ENCODE measurements around the gene PSMD6. TPM values are rescaled to one million over a fixed set of nuclear protein-coding genes. Genes with fewer than 3 reads are reported as not detected.

Gene PSMD6
- polyA plus RNA-seq, 1 donor: 71.5 TPM

DNA sequence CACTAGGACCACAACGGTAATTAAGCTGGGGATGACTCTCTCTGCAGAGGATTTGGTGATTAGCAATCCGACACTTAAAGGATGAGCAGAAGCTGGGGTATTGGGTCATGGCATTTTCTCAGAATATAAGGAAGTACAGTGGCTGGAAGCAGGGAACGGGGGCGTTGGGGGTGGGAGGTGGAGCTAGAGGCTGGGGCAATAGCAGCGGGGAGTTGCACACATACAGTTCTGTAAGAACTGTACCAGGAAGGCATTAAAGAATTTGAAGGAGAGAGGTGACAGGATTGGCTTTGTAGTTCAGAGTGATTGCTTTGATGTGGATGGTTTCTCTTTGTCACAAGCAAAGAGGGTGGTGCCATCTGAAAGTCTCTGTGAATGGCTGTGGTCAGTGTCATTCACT, 28.2 kb downstream of the PSMD6 start:
- no peak for DNase-seq
- Histone ChIP-seq H3K27me3 (ENCODE audit: control insufficient read depth, insufficient read depth, low read length) (no peaks in the 10 kb centered on the region), H3K36me3 (ENCODE audit: control insufficient read depth, insufficient read depth, low read length) (peaks cover 80% of the 10 kb centered on the region), H3K27ac (ENCODE audit: low read length) (no peak overlapping the region), H3K9me3 (ENCODE audit: control insufficient read depth, low read depth, low read length) (no peaks in the 10 kb centered on the region), H3K4me3 (ENCODE audit: low read length) (no peak overlapping the region), H3K4me1 (ENCODE audit: control insufficient read depth, insufficient read depth, low read length) (peaks cover 8% of the 10 kb centered on the region)
- WGBS (ENCODE audit: insufficient coverage, low lambda C conversion rate): no CpG with 5 or more reads among the region's 5 CpGs

DNA sequence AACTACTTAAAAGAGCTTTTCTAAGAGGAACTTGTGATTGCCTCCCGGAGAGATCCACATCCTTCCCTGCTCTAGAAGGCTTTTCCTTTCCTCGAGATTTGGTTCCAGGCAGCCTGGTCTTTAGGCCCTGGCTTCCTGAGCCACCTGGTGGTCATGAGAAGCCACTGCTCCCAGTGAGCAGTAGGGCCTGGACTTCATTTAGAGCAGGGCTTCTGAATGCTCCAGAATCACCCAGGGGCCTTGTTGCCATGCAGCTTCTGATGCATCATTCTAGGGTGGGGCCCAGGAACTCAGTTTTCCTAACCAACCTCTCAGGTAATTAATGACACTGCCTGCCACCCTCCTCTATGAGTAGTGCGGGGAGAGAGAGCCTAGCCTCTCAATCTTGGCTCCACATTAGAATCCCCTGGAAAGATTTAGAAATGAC, 29.6 kb downstream of the PSMD6 start:
- no peak overlapping the region for H3K27ac ChIP-seq (ENCODE audit: low read length)
- 0% methylated on average over 1 of the region's 3 CpGs for WGBS (ENCODE audit: insufficient coverage, low lambda C conversion rate)
- peak; percentile 61 to 64 for DNase-seq
- no peak overlapping the region for H3K4me3 ChIP-seq (ENCODE audit: low read length)
- H3K9me3 ChIP-seq (ENCODE audit: control insufficient read depth, low read depth, low read length): no peaks in the 10 kb centered on the region
- peaks cover 9% of the 10 kb centered on the region for H3K4me1 ChIP-seq (ENCODE audit: control insufficient read depth, insufficient read depth, low read length)
- H3K27me3 ChIP-seq (ENCODE audit: control insufficient read depth, insufficient read depth, low read length): no peaks in the 10 kb centered on the region
- H3K36me3 ChIP-seq (ENCODE audit: control insufficient read depth, insufficient read depth, low read length): peaks cover 81% of the 10 kb centered on the region

DNA sequence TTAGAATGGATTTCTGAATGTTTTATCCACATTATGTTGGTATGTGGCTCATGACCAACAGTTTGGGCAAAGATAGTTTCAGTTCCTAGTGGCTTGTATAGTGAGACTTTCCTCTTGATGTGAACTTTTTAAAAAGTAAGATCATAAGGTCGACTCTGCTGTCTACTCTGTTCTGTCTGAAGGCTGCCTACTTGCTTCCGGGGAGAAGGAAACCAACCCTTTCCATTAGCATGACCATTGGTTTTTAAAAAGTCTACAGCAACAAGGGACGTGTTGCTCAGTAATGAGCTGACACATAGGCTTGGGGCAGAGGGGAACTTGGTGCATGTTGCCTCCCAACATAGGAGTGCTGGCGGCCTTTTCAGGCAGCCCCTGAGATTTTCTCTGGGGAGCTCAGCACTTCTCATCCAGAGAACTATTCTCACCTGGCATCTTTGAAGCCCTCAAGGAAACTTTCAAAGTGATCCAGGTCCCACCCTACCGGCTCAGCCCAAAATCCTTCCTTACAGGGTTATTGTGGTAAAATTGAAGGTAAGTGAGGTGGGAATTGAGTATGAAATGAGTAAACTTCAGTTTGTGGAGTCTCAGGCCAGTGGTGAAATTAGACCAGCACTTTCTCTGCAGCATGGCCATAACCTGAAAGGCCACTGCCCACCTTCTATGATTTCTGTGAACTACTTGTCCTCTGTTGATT, 30.6 kb downstream of the PSMD6 start:
- DNase-seq: no peak
- no peak overlapping the region for H3K27ac ChIP-seq (ENCODE audit: low read length)
- WGBS (ENCODE audit: insufficient coverage, low lambda C conversion rate): no CpG with 5 or more reads among the region's 5 CpGs
- H3K27me3 ChIP-seq (ENCODE audit: control insufficient read depth, insufficient read depth, low read length): no peaks in the 10 kb centered on the region
- H3K4me1 ChIP-seq (ENCODE audit: control insufficient read depth, insufficient read depth, low read length): peaks cover 9% of the 10 kb centered on the region
- no peaks in the 10 kb centered on the region for H3K9me3 ChIP-seq (ENCODE audit: control insufficient read depth, low read depth, low read length)
- no peak overlapping the region for H3K4me3 ChIP-seq (ENCODE audit: low read length)
- peaks cover 84% of the 10 kb centered on the region for H3K36me3 ChIP-seq (ENCODE audit: control insufficient read depth, insufficient read depth, low read length)

DNA sequence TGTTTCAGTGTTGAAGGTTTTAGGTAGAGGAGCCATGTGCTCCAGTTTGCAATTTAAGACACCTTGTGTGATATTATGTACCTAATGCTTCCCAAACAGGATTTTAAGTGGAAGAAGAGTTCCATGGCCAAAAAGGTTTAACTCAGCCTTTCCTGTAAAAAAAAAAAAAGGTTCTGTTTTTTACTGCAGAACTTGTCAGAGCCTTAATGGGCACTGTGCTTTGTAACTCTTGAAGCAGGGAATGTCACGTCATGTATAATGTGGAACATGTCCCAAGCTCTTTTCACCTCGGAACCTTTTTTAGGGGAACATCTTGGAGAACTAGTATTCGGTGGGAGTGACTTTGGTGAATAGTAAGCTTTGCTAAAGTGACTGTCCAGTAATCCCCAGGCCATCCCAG, 31.6 kb downstream of the PSMD6 start:
- WGBS (ENCODE audit: insufficient coverage, low lambda C conversion rate): no CpG with 5 or more reads among the region's 3 CpGs
- Histone ChIP-seq H3K27ac (ENCODE audit: low read length) (no peak overlapping the region), H3K4me1 (ENCODE audit: control insufficient read depth, insufficient read depth, low read length) (peaks cover 9% of the 10 kb centered on the region), H3K36me3 (ENCODE audit: control insufficient read depth, insufficient read depth, low read length) (peaks cover 87% of the 10 kb centered on the region), H3K27me3 (ENCODE audit: control insufficient read depth, insufficient read depth, low read length) (no peaks in the 10 kb centered on the region), H3K9me3 (ENCODE audit: control insufficient read depth, low read depth, low read length) (no peaks in the 10 kb centered on the region), H3K4me3 (ENCODE audit: low read length) (no peak overlapping the region)
- no peak for DNase-seq

DNA sequence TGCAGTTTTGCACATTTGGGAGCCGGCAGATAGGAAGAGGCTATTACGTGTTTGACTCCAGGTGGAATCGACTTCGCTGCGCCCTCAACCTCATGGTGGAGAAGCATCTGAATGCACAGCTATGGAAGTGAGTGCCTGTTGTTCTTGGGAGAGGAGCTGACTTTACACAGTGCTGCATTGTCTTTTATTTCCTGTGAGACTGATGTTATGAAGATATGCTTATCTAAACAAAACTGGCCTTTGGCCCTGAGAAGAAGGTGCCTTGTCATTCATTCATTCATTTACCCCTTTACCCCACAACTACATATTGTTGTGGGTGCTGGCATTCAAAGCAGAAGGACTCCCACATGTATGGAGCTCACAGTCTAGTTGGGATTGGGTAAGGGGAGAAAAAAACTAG, 32.6 kb downstream of the PSMD6 start:
- H3K9me3 ChIP-seq (ENCODE audit: control insufficient read depth, low read depth, low read length): no peaks in the 10 kb centered on the region

DNA sequence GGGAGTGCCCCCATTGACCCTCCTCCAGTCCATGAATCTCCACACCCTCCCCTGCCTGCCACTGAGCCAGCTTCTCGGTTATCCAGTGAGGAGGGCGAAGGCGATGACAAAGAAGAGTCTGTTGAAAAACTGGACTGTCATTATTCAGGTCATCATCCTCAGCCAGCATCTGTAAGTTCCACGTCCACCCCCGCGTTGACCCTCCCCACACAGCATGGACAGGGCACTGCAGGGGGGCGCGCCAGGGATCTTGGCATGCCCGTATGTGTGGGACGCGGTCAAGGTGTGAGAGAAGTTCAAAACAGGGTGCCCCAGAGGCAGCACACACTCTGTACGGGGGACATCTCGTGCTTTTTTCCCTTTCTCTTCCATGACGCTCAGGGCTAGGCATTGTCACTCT, 33.1 kb downstream of the PSMD6 start:
- no peak for DNase-seq
- WGBS (ENCODE audit: insufficient coverage, low lambda C conversion rate): 100% methylated on average over 3 of the region's 14 CpGs
- no peaks in the 10 kb centered on the region for H3K27me3 ChIP-seq (ENCODE audit: control insufficient read depth, insufficient read depth, low read length)
- H3K36me3 ChIP-seq (ENCODE audit: control insufficient read depth, insufficient read depth, low read length): peaks cover 83% of the 10 kb centered on the region
- no peak overlapping the region for H3K27ac ChIP-seq (ENCODE audit: low read length)
- no peaks in the 10 kb centered on the region for H3K9me3 ChIP-seq (ENCODE audit: control insufficient read depth, low read depth, low read length)
- no peak overlapping the region for H3K4me3 ChIP-seq (ENCODE audit: low read length)
- peaks cover 9% of the 10 kb centered on the region for H3K4me1 ChIP-seq (ENCODE audit: control insufficient read depth, insufficient read depth, low read length)

More for the DNA sequence above, 32.6 kb downstream of the PSMD6 start:
- Histone ChIP-seq H3K36me3 (ENCODE audit: control insufficient read depth, insufficient read depth, low read length) (peaks cover 84% of the 10 kb centered on the region), H3K4me3 (ENCODE audit: low read length) (no peak overlapping the region), H3K27ac (ENCODE audit: low read length) (no peak overlapping the region), H3K27me3 (ENCODE audit: control insufficient read depth, insufficient read depth, low read length) (no peaks in the 10 kb centered on the region), H3K4me1 (ENCODE audit: control insufficient read depth, insufficient read depth, low read length) (peaks cover 9% of the 10 kb centered on the region)
- no peak for DNase-seq
- 80% methylated on average over 1 of the region's 5 CpGs for WGBS (ENCODE audit: insufficient coverage, low lambda C conversion rate)

DNA sequence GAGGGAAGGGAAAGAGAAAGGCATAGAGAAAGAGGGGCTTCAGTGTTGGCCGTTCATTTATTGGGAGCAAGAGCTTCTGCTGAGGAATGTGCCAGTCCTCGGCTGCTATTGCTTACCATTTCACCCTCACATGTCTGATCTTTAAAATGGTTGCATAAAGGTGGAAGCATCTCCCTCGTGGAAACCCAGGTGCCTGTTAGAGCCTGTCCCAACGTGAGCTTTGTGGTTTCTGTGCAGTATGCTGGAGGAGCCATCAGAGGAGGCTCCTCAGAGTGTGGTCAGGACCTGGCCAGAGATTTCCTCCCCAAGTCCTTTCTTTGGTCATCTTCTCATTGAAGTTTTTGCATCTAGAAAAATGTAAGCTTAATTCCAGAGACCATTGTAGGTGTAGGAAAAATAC, 34.4 kb downstream of the PSMD6 start:
- Histone ChIP-seq H3K9me3 (ENCODE audit: control insufficient read depth, low read depth, low read length) (no peaks in the 10 kb centered on the region), H3K4me1 (ENCODE audit: control insufficient read depth, insufficient read depth, low read length) (peaks cover 9% of the 10 kb centered on the region), H3K27me3 (ENCODE audit: control insufficient read depth, insufficient read depth, low read length) (no peaks in the 10 kb centered on the region), H3K27ac (ENCODE audit: low read length) (no peak overlapping the region), H3K4me3 (ENCODE audit: low read length) (no peak overlapping the region), H3K36me3 (ENCODE audit: control insufficient read depth, insufficient read depth, low read length) (peaks cover 80% of the 10 kb centered on the region)
- no peak for DNase-seq
- no CpG with 5 or more reads among the region's 4 CpGs for WGBS (ENCODE audit: insufficient coverage, low lambda C conversion rate)

DNA sequence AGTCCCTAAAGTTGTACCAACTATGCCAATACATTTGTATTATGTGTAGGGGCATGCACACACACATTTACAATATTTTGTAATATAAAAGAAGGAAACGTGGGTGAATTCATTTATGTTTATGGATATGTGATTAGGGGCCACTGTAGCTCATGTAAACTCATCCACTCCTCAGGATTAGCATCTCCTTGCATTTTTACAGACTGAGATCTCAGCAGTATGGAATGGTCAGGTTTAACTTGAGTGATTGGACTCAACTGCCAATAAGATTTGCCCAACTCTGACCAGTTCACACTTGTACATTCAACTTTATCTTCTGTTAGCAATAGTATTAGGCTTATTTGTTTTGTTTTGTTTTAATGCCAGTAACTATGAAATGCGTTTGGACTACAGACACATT, 36.5 kb downstream of the PSMD6 start:
- H3K4me1 ChIP-seq (ENCODE audit: control insufficient read depth, insufficient read depth, low read length): peaks cover 9% of the 10 kb centered on the region
- H3K27ac ChIP-seq (ENCODE audit: low read length): no peak overlapping the region
- H3K9me3 ChIP-seq (ENCODE audit: control insufficient read depth, low read depth, low read length): no peaks in the 10 kb centered on the region
- no peaks in the 10 kb centered on the region for H3K27me3 ChIP-seq (ENCODE audit: control insufficient read depth, insufficient read depth, low read length)
- no CpG with 5 or more reads among the region's 2 CpGs for WGBS (ENCODE audit: insufficient coverage, low lambda C conversion rate)
- no peak for DNase-seq
- H3K4me3 ChIP-seq (ENCODE audit: low read length): no peak overlapping the region
- peaks cover 84% of the 10 kb centered on the region for H3K36me3 ChIP-seq (ENCODE audit: control insufficient read depth, insufficient read depth, low read length)

DNA sequence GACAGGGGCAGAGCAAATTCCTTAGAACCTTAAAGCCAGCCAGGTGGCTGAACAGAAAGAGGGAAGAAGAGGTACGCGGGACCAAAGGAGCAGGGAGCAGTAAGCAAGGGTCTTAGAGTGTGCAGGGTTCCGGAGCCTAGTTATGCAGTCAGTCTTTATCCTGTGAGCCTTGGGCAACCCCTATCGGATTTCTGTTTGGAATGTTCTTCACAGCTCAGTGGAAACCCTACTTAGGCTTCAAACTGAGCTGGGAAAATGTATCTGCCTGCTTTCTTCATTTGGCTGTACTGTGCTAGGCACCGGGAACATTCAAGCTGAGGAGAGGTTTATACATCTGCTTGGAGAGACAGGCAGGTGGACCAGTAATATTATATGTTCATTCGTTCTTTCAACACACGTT, 37.1 kb downstream of the PSMD6 start:
- DNase-seq: no peak
- H3K4me1 ChIP-seq (ENCODE audit: control insufficient read depth, insufficient read depth, low read length): peaks cover 9% of the 10 kb centered on the region
- H3K27me3 ChIP-seq (ENCODE audit: control insufficient read depth, insufficient read depth, low read length): no peaks in the 10 kb centered on the region
- H3K36me3 ChIP-seq (ENCODE audit: control insufficient read depth, insufficient read depth, low read length): peaks cover 84% of the 10 kb centered on the region
- no CpG with 5 or more reads among the region's 7 CpGs for WGBS (ENCODE audit: insufficient coverage, low lambda C conversion rate)
- H3K4me3 ChIP-seq (ENCODE audit: low read length): no peak overlapping the region
- no peak overlapping the region for H3K27ac ChIP-seq (ENCODE audit: low read length)
- H3K9me3 ChIP-seq (ENCODE audit: control insufficient read depth, low read depth, low read length): no peaks in the 10 kb centered on the region

DNA sequence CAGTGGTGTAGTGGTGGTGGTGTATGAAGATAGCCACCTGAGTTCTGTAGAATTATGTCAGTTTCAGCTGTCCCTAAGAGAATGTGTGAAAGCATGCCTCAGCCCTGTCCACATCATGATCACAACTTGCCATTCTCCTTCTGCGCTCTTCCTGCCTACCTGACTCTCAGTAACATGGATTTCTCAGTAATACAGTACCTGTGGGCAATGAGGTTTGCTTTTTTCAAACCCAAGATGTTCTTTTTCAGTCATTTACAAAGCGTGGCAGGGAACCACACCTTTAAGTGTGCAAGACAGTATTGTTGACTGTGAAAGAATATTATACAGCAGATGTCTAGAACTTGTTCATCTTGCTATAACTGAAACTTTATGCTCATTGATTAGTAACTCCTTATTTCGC, 38.9 kb downstream of the PSMD6 start:
- WGBS (ENCODE audit: insufficient coverage, low lambda C conversion rate): 100% methylated on average over 2 of the region's 3 CpGs
- no peak overlapping the region for H3K4me3 ChIP-seq (ENCODE audit: low read length)
- no peaks in the 10 kb centered on the region for H3K9me3 ChIP-seq (ENCODE audit: control insufficient read depth, low read depth, low read length)
- H3K27ac ChIP-seq (ENCODE audit: low read length): no peak overlapping the region
- no peaks in the 10 kb centered on the region for H3K4me1 ChIP-seq (ENCODE audit: control insufficient read depth, insufficient read depth, low read length)
- no peaks in the 10 kb centered on the region for H3K27me3 ChIP-seq (ENCODE audit: control insufficient read depth, insufficient read depth, low read length)
- no peak for DNase-seq
- peaks cover 83% of the 10 kb centered on the region for H3K36me3 ChIP-seq (ENCODE audit: control insufficient read depth, insufficient read depth, low read length)

DNA sequence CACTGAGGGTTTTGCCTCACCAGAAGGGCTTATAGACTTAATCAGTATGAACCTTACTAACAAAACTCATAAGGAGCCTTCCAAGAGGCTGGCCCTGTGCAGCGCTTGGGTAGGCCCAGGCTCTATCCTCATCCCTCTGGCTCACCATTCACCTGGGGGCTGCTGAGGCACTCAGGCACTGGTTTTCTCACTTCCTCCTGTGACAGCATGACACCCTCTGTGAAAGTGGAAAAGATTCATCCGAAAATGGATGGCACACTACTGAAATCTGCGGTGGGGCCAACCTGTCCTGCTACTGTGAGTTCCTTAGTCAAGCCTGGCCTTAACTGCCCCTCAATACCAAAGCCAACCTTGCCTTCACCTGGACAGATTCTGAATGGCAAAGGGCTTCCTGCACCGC, 41.3 kb downstream of the PSMD6 start:
- no CpG with 5 or more reads among the region's 4 CpGs for WGBS (ENCODE audit: insufficient coverage, low lambda C conversion rate)
- DNase-seq: no peak
- Histone ChIP-seq H3K27ac (ENCODE audit: low read length) (no peak overlapping the region), H3K4me3 (ENCODE audit: low read length) (no peak overlapping the region), H3K27me3 (ENCODE audit: control insufficient read depth, insufficient read depth, low read length) (no peaks in the 10 kb centered on the region), H3K9me3 (ENCODE audit: control insufficient read depth, low read depth, low read length) (no peaks in the 10 kb centered on the region), H3K4me1 (ENCODE audit: control insufficient read depth, insufficient read depth, low read length) (no peaks in the 10 kb centered on the region), H3K36me3 (ENCODE audit: control insufficient read depth, insufficient read depth, low read length) (peaks cover 60% of the 10 kb centered on the region)
